ENCODE data around the gene MTA3. TPM values are rescaled to one million over a fixed set of nuclear protein-coding genes. Genes with fewer than 3 reads are reported as not detected.

MTA3 gene
- total and polyA plus RNA-seq, 2 donors (not counting 1 experiment from before 2014, with no cell fraction given) = 13.4 to 33.2 TPM

- peaks cover 11% of the 10 kb centered on the region for H3K4me1 Mint-ChIP-seq
- intact Hi-C loops (cut with micrococcal nuclease) = no loop called here
- CTCF ChIA-PET = interaction anchor here (0.8 to 2.1 kb wide), 5 partner anchors 8 to 72 kb away, joined by 3 to 9 read pairs (median 3); partner anchors contain the start of gene HAAO
- 92% methylated on average over 3 of the region's 4 CpGs for WGBS (ENCODE audit: insufficient coverage)
- TF ChIP-seq CTCF (IDR thresholded peaks at IDR 0.05) = no peak
- H3K27me3 Mint-ChIP-seq = no peaks in the 10 kb centered on the region
- Histone ChIP-seq H3K4me2 (replicated peaks; ENCODE audit: low read depth, low read length, poor library complexity, severe bottlenecking) (no peak overlapping the region), H3K9me3 (ENCODE audit: control extremely low read depth in 1 of 3, control insufficient read depth in 2 of 3, insufficient read depth in 1 of 3, low read length in 2 of 3) (no peaks in the 10 kb centered on the region), H2AFZ (ENCODE audit: insufficient read depth, low read depth, low read length, poor library complexity, severe bottlenecking) (no peak overlapping the region), H3K36me3 (replicated peaks in 1 of 2; ENCODE audit: control extremely low read depth in 1 of 2, control insufficient read depth in 1 of 2, extremely low read depth in 1 of 2, insufficient read depth in 2 of 2, low read length in 1 of 2) (no peaks in the 10 kb centered on the region), H3K4me1 (ENCODE audit: control insufficient read depth in 2 of 2, insufficient read depth in 2 of 2, low read length in 2 of 2) (peaks cover 0 to 8% of the 10 kb centered on the region in 2 donors), H3K9ac (ENCODE audit: low read length) (no peak overlapping the region), H3K27ac (ENCODE audit: low read length in 2 of 2) (no peak overlapping the region), H3K27me3 (replicated peaks in 1 of 4; ENCODE audit: control extremely low read depth in 1 of 4, control insufficient read depth in 3 of 4, insufficient read depth in 4 of 4, low read length in 3 of 4) (no peaks in the 10 kb centered on the region), H4K20me1 (ENCODE audit: control insufficient read depth, insufficient read depth, low read length, poor library complexity, severe bottlenecking) (no peaks in the 10 kb centered on the region), H3K79me2 (ENCODE audit: control insufficient read depth, insufficient read depth, low read length) (no peaks in the 10 kb centered on the region), H3K4me3 (ENCODE audit: control extremely low read depth in 1 of 5, extremely low read depth in 1 of 5, insufficient read depth in 1 of 5, low read depth in 2 of 5, low read length in 4 of 5) (no peak overlapping the region)
- H3K9me3 Mint-ChIP-seq (ENCODE audit: insufficient read depth) = no peaks in the 10 kb centered on the region
- POLR2A ChIA-PET = interaction anchor here (1.5 kb wide), 1 partner anchor 10 kb away, joined by 6 read pairs; no protein-coding TSS in a partner anchor
- H3K4me3 Mint-ChIP-seq = no peak overlapping the region
- H3K27ac Mint-ChIP-seq = no peak overlapping the region
- no peak for DNase-seq
- no peak for ATAC-seq (ENCODE audit: low read depth)
These were observed 232.1 kb downstream of the MTA3 start for GRCh38 chr2:42800461-42800962.

DNA sequence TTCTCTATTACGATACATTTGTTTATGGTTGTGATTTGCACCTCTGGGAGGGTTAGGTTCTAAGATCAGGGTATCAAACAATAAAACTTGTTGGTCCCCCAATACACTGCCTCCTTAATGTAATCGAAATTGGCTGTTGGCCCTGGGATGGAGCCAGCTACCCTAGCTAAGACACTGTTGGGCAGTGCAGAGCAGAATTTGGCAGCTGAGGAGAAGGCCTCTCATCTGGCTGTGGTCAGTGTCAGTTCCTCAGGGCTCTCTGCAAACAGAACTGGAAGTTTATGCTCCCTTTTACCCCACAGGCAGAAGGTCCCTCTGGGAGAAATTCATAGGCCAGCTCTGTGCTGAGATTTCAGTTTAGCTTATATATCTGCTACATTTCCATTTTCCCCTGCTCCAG, 232.5 kb downstream of the MTA3 start:
- H3K79me2 ChIP-seq (ENCODE audit: control insufficient read depth, insufficient read depth, low read length) = no peaks in the 10 kb centered on the region
- Mint-ChIP-seq H3K27ac (no peak overlapping the region), H3K27me3 (no peaks in the 10 kb centered on the region), H3K4me1 (peaks cover 6% of the 10 kb centered on the region), H3K9me3 (ENCODE audit: insufficient read depth) (no peaks in the 10 kb centered on the region), H3K4me3 (no peak overlapping the region)
- ChIA-PET CTCF (interaction anchor here (0.8 to 2.1 kb wide), 5 partner anchors 9 to 73 kb away, joined by 3 to 9 read pairs (median 3); partner anchors contain the start of gene HAAO), POLR2A (no interaction called here)
- intact Hi-C loops (cut with micrococcal nuclease) = no loop called here
- H3K36me3 ChIP-seq (replicated peaks in 1 of 2; ENCODE audit: control extremely low read depth in 1 of 2, control insufficient read depth in 1 of 2, extremely low read depth in 1 of 2, insufficient read depth in 2 of 2, low read length in 1 of 2) = no peaks in the 10 kb centered on the region
- no peak overlapping the region for H3K27ac ChIP-seq (ENCODE audit: low read length in 2 of 2)
- no peak overlapping the region for H3K4me2 ChIP-seq (replicated peaks; ENCODE audit: low read depth, low read length, poor library complexity, severe bottlenecking)
- no peaks in the 10 kb centered on the region for H4K20me1 ChIP-seq (ENCODE audit: control insufficient read depth, insufficient read depth, low read length, poor library complexity, severe bottlenecking)
- no peak overlapping the region for H3K4me3 ChIP-seq (ENCODE audit: control extremely low read depth in 1 of 5, extremely low read depth in 1 of 5, insufficient read depth in 1 of 5, low read depth in 2 of 5, low read length in 4 of 5)
- H3K4me1 ChIP-seq (ENCODE audit: control insufficient read depth in 2 of 2, insufficient read depth in 2 of 2, low read length in 2 of 2) = peaks cover 0 to 4% of the 10 kb centered on the region in 2 donors
- ATAC-seq (ENCODE audit: low read depth) (no peak), DNase-seq (no peak)
- H2AFZ ChIP-seq (ENCODE audit: insufficient read depth, low read depth, low read length, poor library complexity, severe bottlenecking) = no peak overlapping the region
- TF ChIP-seq CTCF (IDR thresholded peaks at IDR 0.05) = no peak
- no peak for TF ChIP-seq EZH2 (IDR thresholded peaks at IDR 0.05; ENCODE audit: borderline replicate concordance, insufficient read depth, low read depth, low read length, poor library complexity, severe bottlenecking)
- no peak overlapping the region for H3K9ac ChIP-seq (ENCODE audit: low read length)
- H3K27me3 ChIP-seq (replicated peaks in 1 of 4; ENCODE audit: control extremely low read depth in 1 of 4, control insufficient read depth in 3 of 4, insufficient read depth in 4 of 4, low read length in 3 of 4) = no peaks in the 10 kb centered on the region
- WGBS (ENCODE audit: insufficient coverage) = 100% methylated on average over 1 of the region's 2 CpGs
- no peaks in the 10 kb centered on the region for H3K9me3 ChIP-seq (ENCODE audit: control extremely low read depth in 1 of 3, control insufficient read depth in 2 of 3, insufficient read depth in 1 of 3, low read length in 2 of 3)

Measured in B cell (primary cell).